ENCODE measurements around the gene DPP6.

The DPP6 gene

DNA sequence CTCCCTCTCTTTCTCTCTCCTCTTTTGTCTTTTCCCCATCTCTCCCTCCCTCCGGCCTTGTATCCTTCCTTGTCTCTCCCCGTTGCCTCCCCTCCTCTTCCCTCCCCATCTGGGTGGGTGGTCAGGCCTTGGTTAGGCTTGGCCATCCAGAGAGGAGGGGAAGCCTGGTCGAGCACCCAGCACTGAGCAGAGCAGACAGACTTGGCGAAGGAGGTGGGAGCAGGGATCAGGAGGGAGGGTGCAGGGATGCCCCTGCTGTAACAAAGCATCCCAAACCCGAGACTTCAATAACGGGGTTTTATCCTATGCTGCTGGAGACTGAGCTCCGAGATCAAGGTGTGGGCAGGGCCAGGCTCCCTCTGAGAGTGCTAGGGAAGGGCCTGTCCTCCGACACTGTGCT lies 853.4 kb downstream of the DPP6 start:
- TF ChIP-seq, protein P1, sequence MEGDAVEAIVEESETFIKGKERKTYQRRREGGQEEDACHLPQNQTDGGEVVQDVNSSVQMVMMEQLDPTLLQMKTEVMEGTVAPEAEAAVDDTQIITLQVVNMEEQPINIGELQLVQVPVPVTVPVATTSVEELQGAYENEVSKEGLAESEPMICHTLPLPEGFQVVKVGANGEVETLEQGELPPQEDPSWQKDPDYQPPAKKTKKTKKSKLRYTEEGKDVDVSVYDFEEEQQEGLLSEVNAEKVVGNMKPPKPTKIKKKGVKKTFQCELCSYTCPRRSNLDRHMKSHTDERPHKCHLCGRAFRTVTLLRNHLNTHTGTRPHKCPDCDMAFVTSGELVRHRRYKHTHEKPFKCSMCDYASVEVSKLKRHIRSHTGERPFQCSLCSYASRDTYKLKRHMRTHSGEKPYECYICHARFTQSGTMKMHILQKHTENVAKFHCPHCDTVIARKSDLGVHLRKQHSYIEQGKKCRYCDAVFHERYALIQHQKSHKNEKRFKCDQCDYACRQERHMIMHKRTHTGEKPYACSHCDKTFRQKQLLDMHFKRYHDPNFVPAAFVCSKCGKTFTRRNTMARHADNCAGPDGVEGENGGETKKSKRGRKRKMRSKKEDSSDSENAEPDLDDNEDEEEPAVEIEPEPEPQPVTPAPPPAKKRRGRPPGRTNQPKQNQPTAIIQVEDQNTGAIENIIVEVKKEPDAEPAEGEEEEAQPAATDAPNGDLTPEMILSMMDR (IDR thresholded peaks at IDR 0.05): no peak
- H3K4me1 ChIP-seq (ENCODE audit: control insufficient read depth in 1 of 2, insufficient read depth in 1 of 2, low read depth in 1 of 2, low read length in 1 of 2): no peaks in the 10 kb centered on the region
- H3K36me3 ChIP-seq: no peaks in the 10 kb centered on the region
- H3K4me3 ChIP-seq (ENCODE audit: low read depth in 1 of 2, low read length in 1 of 2): no peak overlapping the region
- no peaks in the 10 kb centered on the region for H3K27me3 ChIP-seq
- H3K27ac ChIP-seq: no peak overlapping the region
- H3K9me3 ChIP-seq: no peaks in the 10 kb centered on the region

DNA sequence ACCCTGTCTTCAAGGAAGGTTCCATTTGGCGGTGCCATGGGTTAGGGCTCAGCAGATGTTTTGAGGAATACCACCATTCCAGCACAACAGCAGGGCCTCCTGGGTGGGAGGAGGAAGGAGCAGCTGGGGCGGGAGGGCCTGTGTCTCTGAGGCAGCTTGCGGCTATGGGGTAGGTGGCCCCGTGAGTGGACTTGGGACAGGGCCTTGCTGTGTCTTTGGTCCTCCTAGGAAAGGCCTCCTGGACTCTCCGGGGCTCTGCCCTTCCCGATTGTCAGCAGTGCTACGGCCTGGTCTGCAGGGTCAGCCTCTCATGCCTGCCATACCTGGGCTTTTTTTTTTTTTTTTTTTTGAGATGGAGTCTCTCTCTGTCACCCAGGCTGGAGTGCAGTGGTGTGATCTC lies 854.0 kb downstream of the DPP6 start:
- Histone ChIP-seq H3K9me3 (no peaks in the 10 kb centered on the region), H3K4me1 (ENCODE audit: control insufficient read depth in 1 of 2, insufficient read depth in 1 of 2, low read depth in 1 of 2, low read length in 1 of 2) (no peaks in the 10 kb centered on the region), H3K27ac (no peak overlapping the region), H3K4me3 (ENCODE audit: low read depth in 1 of 2, low read length in 1 of 2) (no peak overlapping the region), H3K27me3 (no peaks in the 10 kb centered on the region), H3K36me3 (no peaks in the 10 kb centered on the region)
- TF ChIP-seq, protein P1 (IDR thresholded peaks at IDR 0.05): no peak

DNA sequence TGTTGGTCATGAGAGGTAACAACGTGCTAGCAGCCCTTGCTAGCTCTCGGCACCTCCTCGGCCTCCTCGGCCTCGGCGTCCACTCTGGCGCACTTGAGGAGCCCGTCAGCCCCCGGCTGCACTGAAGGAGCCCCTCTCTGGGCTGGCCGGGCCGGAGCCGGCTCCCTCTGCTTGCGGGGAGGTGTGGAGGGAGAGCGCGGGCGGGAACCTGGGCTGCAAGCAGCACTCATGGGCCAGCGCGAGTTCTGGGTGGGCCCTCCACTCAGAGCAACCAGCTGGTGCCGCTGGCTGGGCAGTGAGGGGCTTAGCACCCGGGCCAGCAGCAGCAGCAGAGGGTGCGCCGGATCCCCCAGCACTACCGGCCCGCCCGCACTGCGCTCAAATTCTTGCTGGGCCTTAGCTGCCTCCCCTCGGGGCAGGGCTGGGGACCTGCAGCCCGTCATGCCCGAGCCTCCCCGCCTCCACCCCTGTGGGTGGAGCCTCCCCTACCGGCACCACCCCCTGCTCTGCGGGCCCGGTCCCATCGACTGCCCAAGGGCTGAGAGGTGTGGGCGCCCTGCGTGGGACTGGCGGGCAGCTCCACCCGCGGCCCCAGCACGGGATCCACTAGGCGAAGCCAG lies 854.6 kb downstream of the DPP6 start:
- TF ChIP-seq, protein P1 (IDR thresholded peaks at IDR 0.05): no peak
- H3K36me3 ChIP-seq: no peaks in the 10 kb centered on the region
- H3K27me3 ChIP-seq: no peaks in the 10 kb centered on the region
- no peaks in the 10 kb centered on the region for H3K4me1 ChIP-seq (ENCODE audit: control insufficient read depth in 1 of 2, insufficient read depth in 1 of 2, low read depth in 1 of 2, low read length in 1 of 2)
- H3K27ac ChIP-seq: no peak overlapping the region
- H3K9me3 ChIP-seq: no peaks in the 10 kb centered on the region
- no peak overlapping the region for H3K4me3 ChIP-seq (ENCODE audit: low read depth in 1 of 2, low read length in 1 of 2)

DNA sequence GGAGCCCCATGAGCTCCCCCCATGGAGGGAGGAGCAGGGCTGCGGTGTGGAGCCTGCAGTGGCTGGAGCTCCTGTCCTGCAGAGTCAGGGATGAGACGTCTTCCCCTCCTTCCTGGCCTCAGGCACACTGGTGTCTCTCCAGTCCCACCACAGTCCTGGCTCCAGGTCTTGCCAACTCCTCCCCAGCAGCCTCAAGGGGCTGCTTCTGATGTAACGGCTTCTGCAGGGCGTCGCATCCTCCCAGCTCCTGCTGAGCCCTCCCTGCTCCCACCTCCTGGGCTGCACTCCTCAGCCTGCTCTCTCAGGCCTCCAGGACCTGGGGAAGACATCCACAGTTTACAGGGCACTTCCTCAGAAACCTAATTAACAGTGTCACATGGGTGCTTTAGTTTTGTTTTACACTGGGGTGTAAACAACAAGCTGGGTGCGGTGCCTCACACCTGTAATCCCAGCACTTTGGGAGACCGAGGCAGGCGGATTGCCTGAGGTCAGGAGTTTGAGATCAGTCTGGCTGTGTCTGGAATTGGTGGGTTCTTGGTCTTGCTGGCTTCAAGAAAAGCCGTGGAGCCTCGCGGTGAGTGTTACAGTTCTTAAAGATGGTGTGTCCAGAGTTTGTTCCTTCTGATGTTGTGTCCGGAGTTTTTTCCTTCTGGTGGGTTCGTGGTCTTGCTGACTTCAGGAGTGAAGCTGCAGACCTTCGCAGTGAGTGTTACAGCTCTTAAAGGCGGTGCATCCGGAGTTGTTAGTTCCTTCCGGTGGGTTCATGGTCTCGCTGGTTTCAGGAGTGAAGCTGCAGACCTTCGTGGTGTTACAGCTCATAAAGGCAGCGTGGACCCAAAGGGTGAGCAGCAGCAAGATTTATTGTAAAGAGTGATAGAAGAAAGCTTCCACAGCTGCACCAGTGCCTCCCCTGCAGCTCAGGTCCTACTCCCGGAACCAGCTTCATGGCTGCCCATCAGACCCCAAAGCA lies 855.7 kb downstream of the DPP6 start:
- TF ChIP-seq, protein P1 (IDR thresholded peaks at IDR 0.05): no peak
- no peak overlapping the region for H3K27ac ChIP-seq
- H3K4me3 ChIP-seq (ENCODE audit: low read depth in 1 of 2, low read length in 1 of 2): no peak overlapping the region
- no peaks in the 10 kb centered on the region for H3K9me3 ChIP-seq
- no peaks in the 10 kb centered on the region for H3K27me3 ChIP-seq
- H3K4me1 ChIP-seq (ENCODE audit: control insufficient read depth in 1 of 2, insufficient read depth in 1 of 2, low read depth in 1 of 2, low read length in 1 of 2): no peaks in the 10 kb centered on the region
- no peaks in the 10 kb centered on the region for H3K36me3 ChIP-seq

DNA sequence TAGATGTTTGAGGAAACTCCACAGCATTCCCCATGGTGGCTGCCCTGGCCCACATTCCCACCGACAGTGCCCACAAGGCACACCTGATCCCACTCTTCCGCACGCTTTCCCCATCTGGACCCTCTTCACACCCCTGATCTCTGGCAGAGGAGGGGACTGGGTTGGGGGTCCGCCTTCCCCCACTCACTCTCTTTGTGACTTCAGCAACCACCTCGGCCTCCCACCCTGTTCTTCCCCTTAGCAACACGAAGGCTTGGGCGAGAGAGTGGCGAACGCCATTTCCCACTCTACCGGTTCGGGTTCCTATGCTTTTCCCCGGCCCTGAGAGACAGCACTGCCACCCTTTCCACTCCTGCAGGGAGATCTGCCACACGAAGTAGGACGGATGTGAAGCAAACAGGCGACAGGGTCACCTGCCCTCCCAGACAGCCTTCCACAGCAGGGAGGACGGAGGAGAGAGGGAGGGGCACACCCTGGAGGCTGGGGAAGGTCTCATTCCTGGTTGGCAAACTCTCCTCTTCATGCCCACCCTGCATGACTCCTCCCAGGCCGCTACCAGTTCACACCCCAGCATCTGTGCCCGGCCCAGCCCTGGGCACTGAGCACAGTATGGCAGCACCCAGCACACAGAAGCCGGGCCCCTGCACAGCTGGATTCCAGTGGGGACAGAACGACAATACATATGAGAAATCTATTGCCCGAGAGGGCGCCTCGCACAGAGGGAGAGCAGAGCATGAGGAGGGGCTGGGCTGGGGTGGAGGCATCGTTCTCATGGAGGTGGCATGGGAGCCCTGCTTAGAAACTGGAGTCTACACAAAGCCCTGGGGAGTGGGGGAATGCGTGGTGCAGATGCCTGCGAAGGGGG lies 857.3 kb downstream of the DPP6 start:
- no peaks in the 10 kb centered on the region for H3K9me3 ChIP-seq
- H3K27me3 ChIP-seq: peaks cover 14% of the 10 kb centered on the region
- H3K4me3 ChIP-seq (ENCODE audit: low read depth in 1 of 2, low read length in 1 of 2): no peak overlapping the region
- H3K27ac ChIP-seq: no peak overlapping the region
- peaks cover 2 to 6% of the 10 kb centered on the region in 2 experiments for H3K4me1 ChIP-seq (ENCODE audit: control insufficient read depth in 1 of 2, insufficient read depth in 1 of 2, low read depth in 1 of 2, low read length in 1 of 2)
- TF ChIP-seq, protein P1 (IDR thresholded peaks at IDR 0.05): no peak
- no peaks in the 10 kb centered on the region for H3K36me3 ChIP-seq

Data from neutrophil (primary cell).